ENCODE data around the gene TRIM49.
"Not testable (repeated sequence)": the region's sequence is repeated elsewhere in the genome, so short reads cannot be mapped to it uniquely, and the experiment has no call there.

The TRIM49 gene

GRCh38 chr11:89808475-89808874 lies at the start of gene TRIM49:
Gene TRIM49 (minus strand): TSS chr11:89808575. CDS start chr11:89804469, 4,106 bp downstream.
- not testable (repeated sequence) for DNase-seq (ENCODE audit: low spot score)

- DNase-seq (ENCODE audit: low spot score) = not testable (repeated sequence)
These were observed 18.3 kb upstream of the TRIM49 start for GRCh38 chr11:89826694-89827093.

GRCh38 chr11:89820008-89820407 lies 11.6 kb upstream of the TRIM49 start:
- DNase-seq (ENCODE audit: low spot score) = not testable (repeated sequence)

GRCh38 chr11:89813535-89813934 lies 5.2 kb upstream of the TRIM49 start:
- peak; percentile 30 for DNase-seq (ENCODE audit: low spot score)

GRCh38 chr11:89787506-89788063 lies 20.8 kb downstream of the TRIM49 start:
- DNase-seq (ENCODE audit: low spot score) = not testable (repeated sequence)

- DNase-seq (ENCODE audit: low spot score) = not testable (repeated sequence)
These were observed 22.6 kb downstream of the TRIM49 start for GRCh38 chr11:89785726-89786125.

GRCh38 chr11:89750822-89751221 lies 57.6 kb downstream of the TRIM49 start:
- not testable (repeated sequence) for DNase-seq (ENCODE audit: low spot score)
